Retina (tissue), 1 donor: Measurements from ENCODE around the gene TNRC6B.
"Not testable (repeated sequence)": the region's sequence is repeated elsewhere in the genome, so short reads cannot be mapped to it uniquely, and the experiment has no call there.

Source experiments
- DNase-seq: peaks from one replicate; pipeline ENCODE4 v3.0.0-alpha.2; 2016

The TNRC6B gene

DNA sequence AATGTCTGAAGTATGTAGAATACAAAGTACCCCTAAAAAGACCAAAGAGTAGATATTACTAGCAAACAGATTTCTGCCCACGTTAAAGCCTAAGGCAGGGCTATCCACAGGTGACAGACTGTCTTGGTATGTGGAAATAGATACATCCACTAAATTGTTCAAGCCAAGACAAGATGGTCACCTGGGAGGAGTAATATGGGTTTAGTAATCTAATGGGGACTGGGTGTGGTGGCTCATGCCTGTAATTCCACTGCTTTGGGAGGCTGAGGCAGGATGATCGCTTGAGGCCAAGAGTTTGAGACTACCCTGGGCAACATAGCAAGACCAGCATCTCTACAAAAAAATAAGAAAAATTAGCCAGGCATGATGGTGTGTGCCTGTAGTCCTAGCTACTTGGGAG, 200.2 kb downstream of the TNRC6B start:
- no peak for DNase-seq

DNA sequence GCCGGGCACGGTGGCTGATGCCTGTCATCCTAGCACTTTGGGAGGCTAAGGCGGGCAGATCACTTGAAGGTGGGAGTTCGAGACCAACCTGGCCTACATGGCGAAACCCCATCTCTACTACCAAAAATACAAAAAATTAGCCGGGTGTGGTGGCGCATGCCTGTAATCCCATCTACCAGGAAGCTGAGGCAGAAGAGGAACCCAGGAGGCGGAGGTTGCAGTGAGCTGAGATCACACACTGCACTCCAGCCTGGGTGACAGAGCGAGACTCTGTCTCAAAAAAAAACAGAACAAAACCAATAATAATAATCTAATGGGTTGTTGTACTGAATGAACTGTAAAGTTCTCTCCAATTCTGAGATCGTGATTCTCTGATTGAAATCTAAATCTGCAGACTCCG, 200.7 kb downstream of the TNRC6B start:
- DNase-seq: not testable (repeated sequence)

DNA sequence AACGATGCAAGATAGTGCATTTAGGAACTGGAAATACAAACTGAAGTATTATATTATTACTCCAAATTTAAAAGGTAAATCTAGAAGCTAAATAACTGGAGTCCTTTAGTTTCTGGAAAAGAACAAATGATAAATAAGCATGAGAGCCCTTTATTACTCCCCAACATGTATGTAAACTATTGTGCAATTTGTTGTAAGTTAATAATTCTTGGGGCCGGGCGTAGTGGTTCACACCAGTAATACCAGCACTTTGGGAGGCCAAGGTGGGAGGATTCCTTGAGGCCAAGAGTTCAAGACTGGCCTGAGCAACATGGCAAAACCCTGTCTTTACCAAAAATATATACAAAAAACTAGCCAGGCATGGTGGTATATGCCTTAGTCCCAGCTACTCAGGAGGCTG, 203.7 kb downstream of the TNRC6B start:
- no peak for DNase-seq

DNA sequence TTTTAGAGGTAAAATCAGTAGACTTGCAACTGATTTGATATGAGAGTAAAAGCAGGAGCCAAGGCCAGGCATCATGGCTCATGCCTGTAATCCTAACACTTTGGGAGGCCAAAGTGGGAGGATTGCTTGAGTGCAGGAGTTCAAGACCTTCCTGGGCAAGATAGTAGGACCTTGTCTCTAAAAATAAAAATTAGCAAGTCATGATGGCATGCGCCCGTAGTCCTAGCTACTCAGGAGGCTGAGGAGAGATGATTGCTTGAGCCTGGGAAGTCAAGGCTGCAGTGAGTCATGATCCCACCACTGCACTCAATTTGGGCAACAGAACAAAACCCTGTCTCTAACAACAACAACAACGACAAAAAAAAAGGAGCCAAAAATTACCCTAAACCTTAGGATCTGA, 206.2 kb downstream of the TNRC6B start:
- no peak for DNase-seq

DNA sequence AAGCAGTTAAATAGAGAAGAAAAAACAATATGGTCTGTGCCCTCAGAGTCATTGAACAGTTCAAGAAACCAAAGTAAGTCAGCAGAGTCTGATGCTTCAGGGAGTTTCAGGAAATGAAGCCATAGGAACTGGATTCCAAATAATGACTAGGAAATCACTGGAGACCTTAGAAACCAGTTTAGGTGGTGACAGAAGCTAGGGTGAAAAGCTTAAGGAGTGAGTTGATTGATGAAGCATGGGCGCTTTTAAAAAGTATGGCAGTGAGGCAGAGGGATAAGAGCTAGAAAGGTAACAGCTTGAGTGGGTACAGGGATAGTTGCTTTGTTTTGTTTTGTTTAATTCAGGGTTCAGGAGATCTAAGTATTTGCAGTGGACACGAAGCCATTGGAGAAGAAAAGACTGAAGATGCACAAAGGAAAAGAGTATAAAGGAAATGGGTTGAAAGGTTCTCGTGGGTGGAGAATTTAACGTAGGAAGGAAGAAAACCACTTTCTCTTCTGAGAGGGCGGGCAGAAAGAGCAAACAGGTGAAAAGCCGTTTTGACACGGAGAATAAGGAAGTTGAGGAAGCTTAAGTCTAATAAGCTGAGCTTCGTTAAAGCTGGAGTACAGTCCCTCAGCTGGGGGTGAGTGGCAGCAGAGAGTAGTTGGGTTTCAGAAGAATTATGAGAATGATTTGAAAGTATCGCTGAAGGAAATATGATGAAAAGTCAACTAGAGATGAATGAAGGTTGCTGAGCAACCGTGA, 207.5 kb downstream of the TNRC6B start:
- DNase-seq: no peak
